ENCODE data around the gene SPATA6L. TPM values are rescaled to one million over a fixed set of nuclear protein-coding genes. Genes with fewer than 3 reads are reported as not detected.

The SPATA6L gene
- total and polyA plus RNA-seq, 2 of the 4 experiments (the other 2 are of a cell fraction), result 0.18 to 0.84 TPM

- no peaks in the 10 kb centered on the region for H3K4me1 ChIP-seq (ENCODE audit: control insufficient read depth, insufficient read depth, low read length)
- H2AFZ ChIP-seq (replicated peaks; ENCODE audit: low read length, poor library complexity), result no peak overlapping the region
- H3K27ac ChIP-seq (ENCODE audit: insufficient read depth, low read length), result no peak overlapping the region
- no peaks in the 10 kb centered on the region for H3K9me1 ChIP-seq (ENCODE audit: insufficient read depth, low read length)
- H2AK9ac ChIP-seq (replicated peaks; ENCODE audit: low read depth, low read length, poor library complexity), result no peak overlapping the region
- dilution Hi-C loops (cut with HindIII; ENCODE audit: low sequenced_read_pairs, unreplicated experiment) (no loop called here), in situ Hi-C loops (cut with MboI; ENCODE audit: low sequenced_read_pairs) (no loop called here), intact Hi-C loops (cut with micrococcal nuclease) (no loop called here)
- no peaks in the 10 kb centered on the region for H3K27me3 ChIP-seq (ENCODE audit: control insufficient read depth, insufficient read depth, low read length)
- no peak overlapping the region for H3K9ac ChIP-seq (ENCODE audit: low read depth, low read length)
- no peak overlapping the region for H3K14ac ChIP-seq (replicated peaks; ENCODE audit: low read depth, low read length)
- no peak overlapping the region for H3K4me3 ChIP-seq (ENCODE audit: insufficient read depth, low read depth, low read length)
- H3K36me3 ChIP-seq (ENCODE audit: control insufficient read depth, insufficient read depth, low read length), result peaks cover 6% of the 10 kb centered on the region
- H4K5ac ChIP-seq (ENCODE audit: low read depth, low read length), result no peak overlapping the region
- no peak overlapping the region for H4K91ac ChIP-seq (ENCODE audit: insufficient read depth, low read depth, low read length)
- ChIA-PET CTCF (no interaction called here), POLR2A (ENCODE audit: unreplicated experiment) (no interaction called here)
- no peak overlapping the region for H2AK5ac ChIP-seq (ENCODE audit: low read depth, low read length)
- H4K20me1 ChIP-seq (ENCODE audit: insufficient read depth, low read length), result no peaks in the 10 kb centered on the region
- H2BK5ac ChIP-seq (ENCODE audit: low read depth, low read length, poor library complexity, severe bottlenecking), result no peak overlapping the region
- H2BK15ac ChIP-seq (ENCODE audit: low read depth, low read length), result no peak overlapping the region
- H3K79me1 ChIP-seq (ENCODE audit: low read depth in 1 of 2, low read length in 2 of 2), result peaks cover 0 to 2% of the 10 kb centered on the region in 2 experiments; a peak in 1 of 4 replicates
- BruUV-seq (replicated peaks), result no TSS peak
- H3K4ac ChIP-seq (ENCODE audit: low read depth, low read length), result no peak overlapping the region
- no CpG with 5 or more reads among the region's 4 CpGs for WGBS, 2 experiments (ENCODE audit: extremely low coverage in 2 of 2, insufficient read length in 1 of 2)
- ATAC-seq (ENCODE audit: low read depth) (no peak), DNase-seq (no peak)
- no peak overlapping the region for H4K8ac ChIP-seq (ENCODE audit: low read depth in 2 of 2, low read length in 2 of 2)
- H3K23ac ChIP-seq (ENCODE audit: low read depth, low read length), result no peak overlapping the region
- H3K18ac ChIP-seq (ENCODE audit: low read depth, low read length), result no peak overlapping the region
- H2BK20ac ChIP-seq (ENCODE audit: low read depth, low read length), result no peak overlapping the region
- no peak overlapping the region for H3K4me2 ChIP-seq (ENCODE audit: low read depth, low read length)
- no peak overlapping the region for H3K56ac ChIP-seq (ENCODE audit: extremely low read depth, insufficient read depth, low read length)
- H2BK120ac ChIP-seq (ENCODE audit: low read depth, low read length), result no peak overlapping the region
- H3K9me3 ChIP-seq (ENCODE audit: control insufficient read depth, insufficient read depth, low read length), result no peaks in the 10 kb centered on the region
- TF ChIP-seq NFE2L2 (IDR thresholded peaks at IDR 0.05; ENCODE audit: low read depth, low read length), result no peak
- no peak for TF ChIP-seq SMC3 (IDR thresholded peaks at IDR 0.05; ENCODE audit: low read depth, low read length)
- no peak for TF ChIP-seq RFX5 (IDR thresholded peaks at IDR 0.05; ENCODE audit: low read depth, low read length)
- TF ChIP-seq USF2 (IDR thresholded peaks at IDR 0.05; ENCODE audit: low read depth, low read length), result no peak
- TF ChIP-seq MAFK (IDR thresholded peaks at IDR 0.05; ENCODE audit: low read depth, low read length), result no peak
- no peak for TF ChIP-seq CHD1 (IDR thresholded peaks at IDR 0.05; ENCODE audit: low read depth, low read length)
- no peak for TF ChIP-seq CTCF (conservative IDR thresholded peaks at IDR 0.05; ENCODE audit: low read depth, low read length)
- no peak for TF ChIP-seq POLR2A (IDR thresholded peaks at IDR 0.05; ENCODE audit: low read depth, low read length)
Measured at GRCh38 chr9:4706971-4707622, 40.8 kb upstream of the SPATA6L start.
